HepG2 (cell line): ENCODE data around the gene SLC9C2. TPM values are rescaled to one million over a fixed set of nuclear protein-coding genes. Genes with fewer than 3 reads are reported as not detected.

ENCODE experiments used
- ATF3 ChIP-seq: sonication (generic); formaldehyde crosslinking; IDR thresholded peaks from 2 replicates; pipeline ENCODE4 v1.4.0; 2020; ENCODE audit warnings: missing genetic modification reagents
- ELF3 ChIP-seq: IDR thresholded peaks from 2 replicates; pipeline ENCODE4 v1.6.1; 2016; ENCODE audit warnings: missing genetic modification reagents, missing compliant biosample characterization
- GATAD1 ChIP-seq: IDR thresholded peaks from 2 replicates; pipeline ENCODE4 v1.6.1; 2016; ENCODE audit warnings: missing genetic modification reagents, missing compliant biosample characterization
- MZF1 ChIP-seq: sonication (generic); formaldehyde crosslinking; IDR thresholded peaks from 2 replicates; pipeline ENCODE4 v1.8.1; 2023; ENCODE audit warnings: mild to moderate bottlenecking, missing genetic modification reagents, borderline replicate concordance
- NRL ChIP-seq: sonication (generic); formaldehyde crosslinking; IDR thresholded peaks from 2 replicates; pipeline ENCODE4 v1.5.0; 2020; ENCODE audit warnings: missing genetic modification reagents, mild to moderate bottlenecking, moderate library complexity, borderline replicate concordance
- PLRG1 ChIP-seq: fragments of 450-650 bp; conservative IDR thresholded peaks from 2 replicates; pipeline ENCODE4 v1.6.1; 2016
- SAP130 ChIP-seq: IDR thresholded peaks from 2 replicates; pipeline ENCODE4 v1.6.1; 2016; ENCODE audit warnings: low read depth
- SNRNP70 ChIP-seq: fragments of 200-400 bp; formaldehyde crosslinking; IDR thresholded peaks from 2 replicates; pipeline ENCODE4 v1.6.1; 2017; ENCODE audit warnings: mild to moderate bottlenecking, low read depth, low read length, moderate library complexity
- ZFP36L2 ChIP-seq: sonication (generic); formaldehyde crosslinking; IDR thresholded peaks from 2 replicates; pipeline ENCODE4 v1.4.0; 2020; ENCODE audit warnings: missing genetic modification reagents
- ZNF251 ChIP-seq: sonication (generic); formaldehyde crosslinking; IDR thresholded peaks from 2 replicates; pipeline ENCODE4 v1.9.0; 2021; ENCODE audit warnings: mild to moderate bottlenecking, missing genetic modification reagents
- ZNF674 ChIP-seq: sonication (generic); formaldehyde crosslinking; IDR thresholded peaks from 2 replicates; pipeline ENCODE4 v1.5.0; 2020; ENCODE audit warnings: low read depth, mild to moderate bottlenecking, missing genetic modification reagents
- ZNF724P ChIP-seq: sonication (generic); formaldehyde crosslinking; IDR thresholded peaks from 2 replicates; pipeline ENCODE4 v1.8.0; 2022; ENCODE audit warnings: missing genetic modification reagents, borderline replicate concordance
- ZNF850 ChIP-seq: sonication (generic); formaldehyde crosslinking; conservative IDR thresholded peaks from 2 replicates; pipeline ENCODE4 v1.9.0; 2021; ENCODE audit warnings: mild to moderate bottlenecking, missing genetic modification reagents
- polyA plus RNA-seq, 8 experiments: library from polyadenylated mRNA; depleted of rRNA in 3 of 8; stranded (reverse) in 7 of 8; unstranded in 1 of 8; fragments of >200 nt; fragmentation: Illumina TruSeq in 4 of 8; extraction: Trizol in 4 of 8; gene quantifications; 2 replicates each; pipeline versions ENCODE4 v1.2.1 to v1.2.3, GENCODE V29; 2011 to 2016; ENCODE audit warnings: low read depth in 4 of 8, missing spikeins in 1 of 8, mixed read lengths in 1 of 8; ENCODE audit not compliant: insufficient read depth in 1 of 8
- total RNA-seq, 5 experiments: library from RNA; depleted of rRNA; stranded (reverse); fragments of >200 nt; fragmentation: Illumina TruSeq; extraction: Trizol; gene quantifications; 2 replicates each; pipeline ENCODE4 v1.2.3, GENCODE V29; 2016; ENCODE audit warnings: low read depth in 1 of 5
- TF ChIP-seq, protein P1 (sequence below): sonication (generic); formaldehyde crosslinking; IDR thresholded peaks from 2 replicates; pipeline ENCODE4 v1.4.0; 2020; ENCODE audit warnings: missing genetic modification reagents, borderline replicate concordance
- TF ChIP-seq, protein P2 (sequence below): sonication (generic); formaldehyde crosslinking; IDR thresholded peaks from 2 replicates; pipeline ENCODE4 v1.4.0; 2020; ENCODE audit warnings: mild to moderate bottlenecking, missing genetic modification reagents
- TF ChIP-seq, protein P3 (sequence below): sonication (generic); formaldehyde crosslinking; IDR thresholded peaks from 2 replicates; pipeline ENCODE4 v1.5.0; 2020; ENCODE audit warnings: missing genetic modification reagents, mild to moderate bottlenecking, borderline replicate concordance
- TF ChIP-seq, protein P4 (sequence below): sonication (generic); formaldehyde crosslinking; IDR thresholded peaks from 2 replicates; pipeline ENCODE4 v1.4.0; 2020; ENCODE audit warnings: missing genetic modification reagents, borderline replicate concordance

SLC9C2 gene
- total and polyA plus RNA-seq, 2 of the 13 experiments (the other 11 are each of a cell fraction or from before 2014, with no cell fraction given) = 0.03 TPM; not detected in 1

DNA sequence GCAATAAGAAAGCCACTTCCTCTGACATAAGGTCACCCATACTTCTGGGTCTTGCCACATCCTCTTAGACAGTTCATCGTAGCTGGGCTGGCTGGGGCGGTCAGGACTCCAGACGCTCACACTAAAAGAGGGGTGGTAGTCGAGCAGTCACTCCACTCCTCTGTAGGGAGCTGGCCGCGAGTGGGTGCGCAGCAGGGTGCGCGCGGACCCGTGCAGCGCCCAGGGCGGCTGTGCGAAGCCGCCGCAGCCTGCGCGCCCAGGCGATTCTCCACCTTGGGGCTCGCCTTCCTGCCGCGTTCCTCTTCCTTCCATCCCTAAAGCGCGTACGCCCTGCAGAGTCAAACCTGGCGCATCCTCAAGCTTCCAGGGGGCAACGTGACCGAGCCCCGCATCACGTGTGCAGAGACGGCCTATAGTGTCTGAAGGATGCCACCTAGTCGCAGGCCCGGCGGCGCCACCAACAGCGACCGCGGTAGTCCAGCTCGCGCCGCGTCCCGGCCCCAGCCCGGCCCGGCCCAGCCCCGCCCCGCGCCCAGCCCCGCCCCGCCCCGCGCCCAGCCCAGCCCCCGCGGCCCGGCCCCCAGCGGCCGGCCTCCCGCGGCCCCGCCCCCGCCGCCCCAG lies 126.1 kb downstream of the SLC9C2 start (continued):
- TF ChIP-seq ZNF674 (CRISPR knock-in tag) (no peak), ZNF850 (no peak), PLRG1 (no peak), SNRNP70 (no peak), ZFP36L2 (no peak), MZF1 (CRISPR knock-in tag) (no peak), ZNF251 (CRISPR knock-in tag) (no peak), NRL (CRISPR knock-in tag) (0 out of 2 replicates have a peak, but pooled peaks have one; percentile 73), ATF3 (CRISPR knock-in tag) (no peak), ELF3 (no peak), SAP130 (CRISPR knock-in tag) (peak; percentile 82), ZNF724P (0 out of 2 replicates have a peak, but pooled peaks have one; percentile 19), GATAD1 (CRISPR knock-in tag) (peak; percentile 77; the same call in 1 of the 2 replicates)
- TF ChIP-seq, protein P1, sequence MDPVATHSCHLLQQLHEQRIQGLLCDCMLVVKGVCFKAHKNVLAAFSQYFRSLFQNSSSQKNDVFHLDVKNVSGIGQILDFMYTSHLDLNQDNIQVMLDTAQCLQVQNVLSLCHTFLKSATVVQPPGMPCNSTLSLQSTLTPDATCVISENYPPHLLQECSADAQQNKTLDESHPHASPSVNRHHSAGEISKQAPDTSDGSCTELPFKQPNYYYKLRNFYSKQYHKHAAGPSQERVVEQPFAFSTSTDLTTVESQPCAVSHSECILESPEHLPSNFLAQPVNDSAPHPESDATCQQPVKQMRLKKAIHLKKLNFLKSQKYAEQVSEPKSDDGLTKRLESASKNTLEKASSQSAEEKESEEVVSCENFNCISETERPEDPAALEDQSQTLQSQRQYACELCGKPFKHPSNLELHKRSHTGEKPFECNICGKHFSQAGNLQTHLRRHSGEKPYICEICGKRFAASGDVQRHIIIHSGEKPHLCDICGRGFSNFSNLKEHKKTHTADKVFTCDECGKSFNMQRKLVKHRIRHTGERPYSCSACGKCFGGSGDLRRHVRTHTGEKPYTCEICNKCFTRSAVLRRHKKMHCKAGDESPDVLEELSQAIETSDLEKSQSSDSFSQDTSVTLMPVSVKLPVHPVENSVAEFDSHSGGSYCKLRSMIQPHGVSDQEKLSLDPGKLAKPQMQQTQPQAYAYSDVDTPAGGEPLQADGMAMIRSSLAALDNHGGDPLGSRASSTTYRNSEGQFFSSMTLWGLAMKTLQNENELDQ (CRISPR knock-in tag) = no peak
- TF ChIP-seq, protein P2, sequence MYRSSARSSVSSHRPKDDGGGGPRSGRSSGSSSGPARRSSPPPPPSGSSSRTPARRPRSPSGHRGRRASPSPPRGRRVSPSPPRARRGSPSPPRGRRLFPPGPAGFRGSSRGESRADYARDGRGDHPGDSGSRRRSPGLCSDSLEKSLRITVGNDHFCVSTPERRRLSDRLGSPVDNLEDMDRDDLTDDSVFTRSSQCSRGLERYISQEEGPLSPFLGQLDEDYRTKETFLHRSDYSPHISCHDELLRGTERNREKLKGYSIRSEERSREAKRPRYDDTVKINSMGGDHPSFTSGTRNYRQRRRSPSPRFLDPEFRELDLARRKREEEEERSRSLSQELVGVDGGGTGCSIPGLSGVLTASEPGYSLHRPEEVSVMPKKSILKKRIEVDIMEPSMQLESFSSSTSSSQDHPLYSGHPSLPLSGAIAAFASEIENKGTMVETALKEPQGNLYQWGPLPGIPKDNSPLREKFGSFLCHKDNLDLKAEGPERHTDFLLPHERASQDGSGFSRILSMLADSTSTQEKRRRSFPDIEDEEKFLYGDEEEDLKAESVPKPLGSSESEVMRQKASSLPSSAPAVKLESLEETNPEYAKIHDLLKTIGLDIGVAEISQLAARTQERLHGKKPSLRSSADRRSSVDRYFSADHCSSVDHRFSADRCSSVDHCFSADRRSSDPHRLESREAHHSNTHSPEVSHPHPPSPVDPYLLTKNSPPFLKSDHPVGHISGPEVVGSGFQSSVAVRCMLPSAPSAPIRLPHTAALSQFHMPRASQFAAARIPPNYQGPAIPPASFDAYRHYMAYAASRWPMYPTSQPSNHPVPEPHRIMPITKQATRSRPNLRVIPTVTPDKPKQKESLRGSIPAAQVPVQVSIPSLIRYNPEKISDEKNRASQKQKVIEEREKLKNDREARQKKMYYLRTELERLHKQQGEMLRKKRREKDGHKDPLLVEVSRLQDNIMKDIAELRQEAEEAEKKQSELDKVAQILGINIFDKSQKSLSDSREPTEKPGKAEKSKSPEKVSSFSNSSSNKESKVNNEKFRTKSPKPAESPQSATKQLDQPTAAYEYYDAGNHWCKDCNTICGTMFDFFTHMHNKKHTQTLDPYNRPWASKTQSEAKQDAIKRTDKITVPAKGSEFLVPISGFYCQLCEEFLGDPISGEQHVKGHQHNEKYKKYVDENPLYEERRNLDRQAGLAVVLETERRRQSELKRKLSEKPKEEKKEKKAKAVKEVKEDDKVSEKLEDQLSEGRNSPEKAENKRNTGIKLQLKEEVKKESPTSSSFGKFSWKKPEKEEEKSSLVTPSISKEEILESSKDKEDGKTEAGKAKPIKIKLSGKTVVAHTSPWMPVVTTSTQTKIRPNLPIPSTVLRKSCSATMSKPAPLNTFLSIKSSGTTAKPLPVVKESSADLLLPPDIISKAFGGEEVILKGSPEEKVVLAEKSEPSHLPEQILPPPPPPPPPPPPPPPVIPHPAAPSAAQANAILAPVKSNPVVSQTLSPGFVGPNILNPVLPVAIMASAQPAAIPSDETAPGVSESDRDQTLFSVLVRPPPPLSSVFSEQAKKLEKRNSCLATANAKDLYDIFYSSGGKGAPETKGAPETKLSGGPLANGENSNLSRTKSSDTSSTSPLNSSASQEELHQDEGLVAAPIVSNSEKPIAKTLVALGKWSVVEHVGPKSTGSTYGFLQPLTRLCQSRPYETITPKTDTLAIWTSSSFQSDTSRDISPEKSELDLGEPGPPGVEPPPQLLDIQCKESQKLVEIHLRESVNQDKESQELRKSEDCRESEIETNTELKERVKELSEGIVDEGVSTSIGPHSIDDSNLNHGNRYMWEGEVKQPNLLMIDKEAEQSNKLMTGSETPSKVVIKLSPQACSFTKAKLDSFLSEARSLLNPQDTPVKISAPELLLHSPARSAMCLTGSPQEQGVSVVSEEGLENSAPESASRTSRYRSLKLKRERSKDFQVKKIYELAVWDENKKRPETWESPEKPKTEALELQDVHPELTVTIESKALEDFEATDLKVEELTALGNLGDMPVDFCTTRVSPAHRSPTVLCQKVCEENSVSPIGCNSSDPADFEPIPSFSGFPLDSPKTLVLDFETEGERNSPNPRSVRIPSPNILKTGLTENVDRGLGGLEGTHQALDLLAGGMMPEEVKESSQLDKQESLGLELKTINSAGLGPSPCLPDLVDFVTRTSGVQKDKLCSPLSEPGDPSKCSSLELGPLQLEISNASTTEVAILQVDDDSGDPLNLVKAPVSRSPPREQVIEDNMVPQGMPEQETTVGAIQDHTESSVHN = no peak
- TF ChIP-seq, protein P3, sequence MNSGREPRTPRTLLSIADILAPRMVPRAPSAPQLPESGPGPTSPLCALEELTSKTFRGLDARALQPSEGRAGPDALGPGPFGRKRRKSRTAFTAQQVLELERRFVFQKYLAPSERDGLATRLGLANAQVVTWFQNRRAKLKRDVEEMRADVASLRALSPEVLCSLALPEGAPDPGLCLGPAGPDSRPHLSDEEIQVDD (CRISPR knock-in tag) = no peak
- TF ChIP-seq, protein P4, sequence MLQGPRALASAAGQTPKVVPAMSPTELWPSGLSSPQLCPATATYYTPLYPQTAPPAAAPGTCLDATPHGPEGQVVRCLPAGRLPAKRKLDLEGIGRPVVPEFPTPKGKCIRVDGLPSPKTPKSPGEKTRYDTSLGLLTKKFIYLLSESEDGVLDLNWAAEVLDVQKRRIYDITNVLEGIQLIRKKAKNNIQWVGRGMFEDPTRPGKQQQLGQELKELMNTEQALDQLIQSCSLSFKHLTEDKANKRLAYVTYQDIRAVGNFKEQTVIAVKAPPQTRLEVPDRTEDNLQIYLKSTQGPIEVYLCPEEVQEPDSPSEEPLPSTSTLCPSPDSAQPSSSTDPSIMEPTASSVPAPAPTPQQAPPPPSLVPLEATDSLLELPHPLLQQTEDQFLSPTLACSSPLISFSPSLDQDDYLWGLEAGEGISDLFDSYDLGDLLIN = no peak
